ENCODE data around the gene MRC1.

GRCh38 chr10:17814973-17815372, 5.8 kb downstream of the MRC1 start:
- TF ChIP-seq TCF12 (IDR thresholded peaks at IDR 0.05; ENCODE audit: low read depth) (no peak), TAF1 (IDR thresholded peaks at IDR 0.05; ENCODE audit: low read depth) (no peak), REST (IDR thresholded peaks at IDR 0.05; ENCODE audit: low read depth) (no peak), TEAD4 (IDR thresholded peaks at IDR 0.05) (no peak), ZBTB7A (IDR thresholded peaks at IDR 0.05; ENCODE audit: low read depth) (no peak), EP300 (IDR thresholded peaks at IDR 0.05; ENCODE audit: borderline replicate concordance) (no peak), RAD21 (IDR thresholded peaks at IDR 0.05; ENCODE audit: low read depth) (no peak), YY1 (IDR thresholded peaks at IDR 0.05; ENCODE audit: low read depth) (no peak), EGR1 (IDR thresholded peaks at IDR 0.05) (no peak), NFIC (IDR thresholded peaks at IDR 0.05) (no peak), CEBPB (IDR thresholded peaks at IDR 0.05) (no peak), FOXM1 (IDR thresholded peaks at IDR 0.05; ENCODE audit: borderline replicate concordance, low read depth) (no peak)
- TF ChIP-seq, protein P1, sequence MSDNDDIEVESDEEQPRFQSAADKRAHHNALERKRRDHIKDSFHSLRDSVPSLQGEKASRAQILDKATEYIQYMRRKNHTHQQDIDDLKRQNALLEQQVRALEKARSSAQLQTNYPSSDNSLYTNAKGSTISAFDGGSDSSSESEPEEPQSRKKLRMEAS (IDR thresholded peaks at IDR 0.05), result no peak
- TF ChIP-seq, protein P2, sequence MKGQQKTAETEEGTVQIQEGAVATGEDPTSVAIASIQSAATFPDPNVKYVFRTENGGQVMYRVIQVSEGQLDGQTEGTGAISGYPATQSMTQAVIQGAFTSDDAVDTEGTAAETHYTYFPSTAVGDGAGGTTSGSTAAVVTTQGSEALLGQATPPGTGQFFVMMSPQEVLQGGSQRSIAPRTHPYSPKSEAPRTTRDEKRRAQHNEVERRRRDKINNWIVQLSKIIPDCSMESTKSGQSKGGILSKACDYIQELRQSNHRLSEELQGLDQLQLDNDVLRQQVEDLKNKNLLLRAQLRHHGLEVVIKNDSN (IDR thresholded peaks at IDR 0.05), result no peak
